ENCODE results near the gene IFT122. TPM values are rescaled to one million over a fixed set of nuclear protein-coding genes. Genes with fewer than 3 reads are reported as not detected.

Gene IFT122
- total and polyA plus RNA-seq, 2 donors from 2014 or later, result 18.4 to 59.2 TPM

GRCh38 chr3:129519896-129520715, 80.1 kb downstream of the IFT122 start:
- Histone ChIP-seq H3K9me3 (ENCODE audit: control insufficient read depth in 2 of 3, insufficient read depth in 1 of 3, low read length in 3 of 3) (no peaks in the 10 kb centered on the region), H3K4me1 (ENCODE audit: control insufficient read depth in 2 of 3, insufficient read depth in 2 of 3, low read depth in 1 of 3, low read length in 3 of 3) (no peaks in the 10 kb centered on the region), H3K27me3 (ENCODE audit: control insufficient read depth, insufficient read depth, low read length) (no peaks in the 10 kb centered on the region), H3K4me3 (ENCODE audit: low read length in 3 of 3) (no peak overlapping the region), H3K9ac (ENCODE audit: low read length in 3 of 3) (no peak overlapping the region), H3K36me3 (ENCODE audit: control insufficient read depth in 2 of 3, insufficient read depth in 3 of 3, low read length in 3 of 3) (peaks cover 0 to 6% (median 0%) of the 10 kb centered on the region in 3 donors), H3K27ac (ENCODE audit: low read depth in 2 of 2, low read length in 2 of 2) (no peak overlapping the region)
- DNase-seq (no peak), FAIRE-seq (no peak)
- no peak for TF ChIP-seq CTCF (IDR thresholded peaks at IDR 0.05; ENCODE audit: borderline replicate concordance, extremely low read depth, insufficient read depth)
- intact Hi-C loops (cut with DNase I), result no loop called here

GRCh38 chr3:129520960-129521359, 80.9 kb downstream of the IFT122 start:
- no peak for DNase-seq
- no peak for FAIRE-seq
- no peak overlapping the region for H3K4me3 ChIP-seq (ENCODE audit: low read length in 3 of 3)
- no peaks in the 10 kb centered on the region for H3K4me1 ChIP-seq (ENCODE audit: control insufficient read depth in 2 of 3, insufficient read depth in 2 of 3, low read depth in 1 of 3, low read length in 3 of 3)
- intact Hi-C loops (cut with DNase I), result no loop called here
- no peak for TF ChIP-seq CTCF (IDR thresholded peaks at IDR 0.05; ENCODE audit: borderline replicate concordance, extremely low read depth, insufficient read depth)
- H3K27me3 ChIP-seq (ENCODE audit: control insufficient read depth, insufficient read depth, low read length), result no peaks in the 10 kb centered on the region
- H3K9ac ChIP-seq (ENCODE audit: low read length in 3 of 3), result no peak overlapping the region
- H3K36me3 ChIP-seq (ENCODE audit: control insufficient read depth in 2 of 3, insufficient read depth in 3 of 3, low read length in 3 of 3), result peaks cover 0 to 6% (median 0%) of the 10 kb centered on the region in 3 donors
- no peak overlapping the region for H3K27ac ChIP-seq (ENCODE audit: low read depth in 2 of 2, low read length in 2 of 2)
- no peaks in the 10 kb centered on the region for H3K9me3 ChIP-seq (ENCODE audit: control insufficient read depth in 2 of 3, insufficient read depth in 1 of 3, low read length in 3 of 3)

GRCh38 chr3:129521611-129522010, 81.6 kb downstream of the IFT122 start:
- no peak for TF ChIP-seq CTCF (IDR thresholded peaks at IDR 0.05; ENCODE audit: borderline replicate concordance, extremely low read depth, insufficient read depth)
- no peaks in the 10 kb centered on the region for H3K4me1 ChIP-seq (ENCODE audit: control insufficient read depth in 2 of 3, insufficient read depth in 2 of 3, low read depth in 1 of 3, low read length in 3 of 3)
- H3K9ac ChIP-seq (ENCODE audit: low read length in 3 of 3), result no peak overlapping the region
- no peak overlapping the region for H3K4me3 ChIP-seq (ENCODE audit: low read length in 3 of 3)
- FAIRE-seq, result no peak
- intact Hi-C loops (cut with DNase I), result no loop called here
- no peak overlapping the region for H3K27ac ChIP-seq (ENCODE audit: low read depth in 2 of 2, low read length in 2 of 2)
- peak in 3 of 5 donors; percentile 37 to 60 (median 42) for DNase-seq
- H3K27me3 ChIP-seq (ENCODE audit: control insufficient read depth, insufficient read depth, low read length), result no peaks in the 10 kb centered on the region
- H3K36me3 ChIP-seq (ENCODE audit: control insufficient read depth in 2 of 3, insufficient read depth in 3 of 3, low read length in 3 of 3), result no peaks in the 10 kb centered on the region
- no peaks in the 10 kb centered on the region for H3K9me3 ChIP-seq (ENCODE audit: control insufficient read depth in 2 of 3, insufficient read depth in 1 of 3, low read length in 3 of 3)
